HEK293 (cell line): Measurements from ENCODE around the gene PDAP1.

Experiments used
- BCL6B ChIP-seq: fragments of 450-650 bp; formaldehyde crosslinking; IDR thresholded peaks from 2 replicates; pipeline ENCODE4 v1.5.1; 2017; ENCODE audit warnings: missing biosample characterization, missing genetic modification characterization
- INSM2 ChIP-seq: fragments of 450-650 bp; formaldehyde crosslinking; IDR thresholded peaks from 2 replicates; pipeline ENCODE4 v1.5.1; 2016; ENCODE audit warnings: missing biosample characterization, missing genetic modification characterization
- KLF8 ChIP-seq: fragments of 450-650 bp; formaldehyde crosslinking; IDR thresholded peaks from 2 replicates; pipeline ENCODE4 v1.5.1; 2016; ENCODE audit warnings: missing biosample characterization, missing genetic modification characterization
- MEIS1 ChIP-seq: sonication (generic); formaldehyde crosslinking; IDR thresholded peaks from 2 replicates; pipeline ENCODE4 v1.8.1; 2022; ENCODE audit warnings: missing genetic modification reagents, mild to moderate bottlenecking, borderline replicate concordance
- PRDM4 ChIP-seq: fragments of 450-650 bp; formaldehyde crosslinking; IDR thresholded peaks from 2 replicates; pipeline ENCODE4 v1.5.1; 2017; ENCODE audit warnings: missing biosample characterization, missing genetic modification characterization
- WT1 ChIP-seq: fragments of 450-650 bp; formaldehyde crosslinking; IDR thresholded peaks from 2 replicates; pipeline ENCODE4 v1.5.1; 2016; ENCODE audit warnings: missing biosample characterization, missing genetic modification characterization
- ZBTB8A ChIP-seq: fragments of 450-650 bp; formaldehyde crosslinking; IDR thresholded peaks from 2 replicates; pipeline ENCODE4 v1.5.1; 2016; ENCODE audit warnings: missing biosample characterization, missing genetic modification characterization
- ZFP41 ChIP-seq: fragments of 450-650 bp; formaldehyde crosslinking; IDR thresholded peaks from 2 replicates; pipeline ENCODE4 v1.5.1; 2016; ENCODE audit warnings: missing biosample characterization, missing genetic modification characterization, borderline replicate concordance
- ZNF146 ChIP-seq: fragments of 450-650 bp; formaldehyde crosslinking; IDR thresholded peaks from 2 replicates; pipeline ENCODE4 v1.5.1; 2016; ENCODE audit warnings: missing biosample characterization, missing genetic modification characterization
- ZNF174 ChIP-seq: fragments of 450-650 bp; formaldehyde crosslinking; IDR thresholded peaks from 2 replicates; pipeline ENCODE4 v1.5.0; 2017; ENCODE audit warnings: missing biosample characterization, mild to moderate bottlenecking, missing genetic modification characterization
- ZNF18 ChIP-seq: fragments of 450-650 bp; formaldehyde crosslinking; IDR thresholded peaks from 2 replicates; pipeline ENCODE4 v1.5.1; 2016; ENCODE audit warnings: missing biosample characterization, missing genetic modification characterization
- ZNF214 ChIP-seq: fragments of 450-650 bp; formaldehyde crosslinking; IDR thresholded peaks from 2 replicates; pipeline ENCODE4 v1.5.1; 2017; ENCODE audit warnings: missing biosample characterization, mild to moderate bottlenecking, missing genetic modification characterization, borderline replicate concordance
- ZNF266 ChIP-seq: fragments of 450-650 bp; formaldehyde crosslinking; IDR thresholded peaks from 2 replicates; pipeline ENCODE4 v1.5.1; 2016; ENCODE audit warnings: missing biosample characterization, missing genetic modification characterization, low read depth
- ZNF280C ChIP-seq: fragments of 450-650 bp; formaldehyde crosslinking; IDR thresholded peaks from 2 replicates; pipeline ENCODE4 v1.5.1; 2016; ENCODE audit warnings: missing biosample characterization, missing genetic modification characterization
- ZNF341 ChIP-seq: fragments of 450-650 bp; formaldehyde crosslinking; IDR thresholded peaks from 2 replicates; pipeline ENCODE4; 2016; ENCODE audit warnings: low read depth, missing biosample characterization, missing genetic modification characterization
- ZNF37A ChIP-seq: fragments of 450-650 bp; IDR thresholded peaks from 2 replicates; pipeline ENCODE4 v1.5.1; 2018; ENCODE audit warnings: missing biosample characterization, missing genetic modification characterization
- ZNF416 ChIP-seq: fragments of 450-650 bp; formaldehyde crosslinking; IDR thresholded peaks from 2 replicates; pipeline ENCODE4 v1.5.1; 2016; ENCODE audit warnings: missing biosample characterization, missing genetic modification characterization
- ZNF514 ChIP-seq: fragments of 450-650 bp; formaldehyde crosslinking; IDR thresholded peaks from 2 replicates; pipeline ENCODE4 v1.5.1; 2016; ENCODE audit warnings: missing biosample characterization, missing genetic modification characterization
- ZNF544 ChIP-seq: fragments of 450-650 bp; formaldehyde crosslinking; IDR thresholded peaks from 2 replicates; pipeline ENCODE4 v1.5.0; 2017; ENCODE audit warnings: missing biosample characterization, missing genetic modification characterization
- ZNF555 ChIP-seq: fragments of 450-650 bp; formaldehyde crosslinking; conservative IDR thresholded peaks from 2 replicates; pipeline ENCODE4 v1.5.1; 2017; ENCODE audit warnings: missing biosample characterization, mild to moderate bottlenecking, missing genetic modification characterization, inconsistent platforms
- ZNF600 ChIP-seq: fragments of 450-650 bp; formaldehyde crosslinking; IDR thresholded peaks from 2 replicates; pipeline ENCODE4 v1.5.1; 2016; ENCODE audit warnings: missing biosample characterization, missing genetic modification characterization
- ZNF624 ChIP-seq: fragments of 450-650 bp; formaldehyde crosslinking; IDR thresholded peaks from 2 replicates; pipeline ENCODE4 v1.5.1; 2017; ENCODE audit warnings: missing biosample characterization, missing genetic modification characterization
- ZNF645 ChIP-seq: fragments of 450-650 bp; formaldehyde crosslinking; IDR thresholded peaks from 2 replicates; pipeline ENCODE4; 2016; ENCODE audit warnings: missing biosample characterization, missing genetic modification characterization
- ZNF654 ChIP-seq: fragments of 450-650 bp; formaldehyde crosslinking; IDR thresholded peaks from 2 replicates; pipeline ENCODE4 v1.5.1; 2016; ENCODE audit warnings: low read depth, missing biosample characterization, missing genetic modification characterization
- ZNF704 ChIP-seq: fragments of 450-650 bp; formaldehyde crosslinking; IDR thresholded peaks from 2 replicates; pipeline ENCODE4 v1.5.1; 2016; ENCODE audit warnings: missing biosample characterization, missing genetic modification characterization
- ZNF776 ChIP-seq: fragments of 450-650 bp; formaldehyde crosslinking; IDR thresholded peaks from 2 replicates; pipeline ENCODE4 v1.5.0; 2017; ENCODE audit warnings: missing biosample characterization, missing genetic modification characterization, borderline replicate concordance
- ZNF785 ChIP-seq: fragments of 450-650 bp; formaldehyde crosslinking; IDR thresholded peaks from 2 replicates; pipeline ENCODE4 v1.5.1; 2016; ENCODE audit warnings: missing biosample characterization, missing genetic modification characterization
- ZNF791 ChIP-seq: fragments of 450-650 bp; formaldehyde crosslinking; IDR thresholded peaks from 2 replicates; pipeline ENCODE4 v1.5.1; 2016; ENCODE audit warnings: missing biosample characterization, missing genetic modification characterization

PDAP1 gene

GRCh38 chr7:99438573-99439480 lies 30.4 kb upstream of the PDAP1 start, which contains the start of the genes CPSF4 and PTCD1 (continued):
- TF ChIP-seq ZNF18 (no peak), ZNF624 (tag by site-specific recombination) (no peak), ZNF341 (tag by site-specific recombination) (peak; percentile 30; the same call in 1 of the 2 replicates), MEIS1 (CRISPR knock-in tag) (no peak), KLF8 (no peak), ZNF654 (tag by site-specific recombination) (no peak), PRDM4 (tag by site-specific recombination) (0 out of 2 replicates have a peak, but pooled peaks have one; percentile 25), ZNF600 (tag by site-specific recombination) (0 out of 2 replicates have a peak, but pooled peaks have one; percentile 7), ZNF146 (tag by site-specific recombination) (no peak), ZNF174 (no peak), WT1 (tag by site-specific recombination) (peak; percentile 84), ZNF785 (tag by site-specific recombination) (no peak), ZFP41 (tag by site-specific recombination) (no peak), ZNF544 (tag by site-specific recombination) (no peak), ZNF416 (tag by site-specific recombination) (no peak), ZNF514 (tag by site-specific recombination) (no peak), ZNF266 (tag by site-specific recombination) (no peak), ZNF280C (tag by site-specific recombination) (no peak), BCL6B (tag by site-specific recombination) (no peak), ZNF214 (no peak), ZNF555 (tag by site-specific recombination) (no peak), ZNF791 (tag by site-specific recombination) (no peak), ZBTB8A (tag by site-specific recombination) (peak; percentile 75; the same call in 1 of the 2 replicates), ZNF37A (tag by site-specific recombination) (no peak; the same call in 1 of the 2 replicates), ZNF704 (tag by site-specific recombination) (no peak), ZNF776 (tag by site-specific recombination) (no peak), INSM2 (tag by site-specific recombination) (no peak), ZNF645 (tag by site-specific recombination) (no peak)
